CD14-positive monocyte (primary cell): ENCODE results near the gene SLC24A3. TPM values are rescaled to one million over a fixed set of nuclear protein-coding genes. Genes with fewer than 3 reads are reported as not detected.

Source experiments
- DNase-seq, 3 donors: peaks; one replicate each; pipeline ENCODE4 v3.0.0-alpha.2; 2011 to 2022
- H2AFZ ChIP-seq: 2 replicates; pipeline ENCODE4 v1.6.0; 2012; ENCODE audit warnings: mild to moderate bottlenecking, low read depth, low read length, inconsistent platforms; ENCODE audit not compliant: insufficient read depth, poor library complexity, severe bottlenecking
- H3K27ac ChIP-seq, 2 donors: 1 replicate in 1 of 2; 2 replicates in 1 of 2; pipeline ENCODE4 v1.5.1; 2012 to 2013; ENCODE audit warnings: low read length in 2 of 2, control low read depth in 1 of 2, inconsistent platforms in 1 of 2, low read depth in 1 of 2, mild to moderate bottlenecking in 1 of 2
- H3K27me3 ChIP-seq, 2 donors: one replicate each; pipeline versions ENCODE4 v1.6.0 to v1.6.1; 2011 to 2013; ENCODE audit warnings: low read length in 2 of 2; ENCODE audit not compliant: control insufficient read depth in 2 of 2, insufficient read depth in 2 of 2
- H3K36me3 ChIP-seq, 2 donors: replicated peaks in 1 of 2; 1 replicate in 1 of 2; 2 replicates in 1 of 2; pipeline versions ENCODE4 v1.5.1 to v1.6.1; 2012 to 2013; ENCODE audit warnings: low read length in 2 of 2, control low read depth in 1 of 2, inconsistent platforms in 1 of 2, mild to moderate bottlenecking in 1 of 2; ENCODE audit not compliant: insufficient read depth in 2 of 2, control insufficient read depth in 1 of 2
- H3K4me1 ChIP-seq, 2 donors: 1 replicate in 1 of 2; 2 replicates in 1 of 2; pipeline versions ENCODE4 v1.5.1 to v1.6.1; 2012 to 2013; ENCODE audit warnings: low read length in 2 of 2, control low read depth in 1 of 2, inconsistent platforms in 1 of 2, mild to moderate bottlenecking in 1 of 2, moderate library complexity in 1 of 2; ENCODE audit not compliant: insufficient read depth in 2 of 2, control insufficient read depth in 1 of 2
- H3K4me2 ChIP-seq: replicated peaks from 2 replicates; pipeline ENCODE3; 2012; ENCODE audit warnings: low read length, moderate library complexity, mild to moderate bottlenecking; ENCODE audit not compliant: poor library complexity, severe bottlenecking; ENCODE audit errors: extremely low read depth
- H3K4me3 ChIP-seq, 3 experiments: fragments of 200-600 bp in 1 of 3; sonication (generic) in 1 of 3; replicated peaks in 1 of 3; 1 replicate in 2 of 3; 2 replicates in 1 of 3; pipeline ENCODE4 v1.5.1; 2011 to 2013; ENCODE audit warnings: low read length in 3 of 3, mild to moderate bottlenecking in 3 of 3, control low read depth in 2 of 3, low read depth in 2 of 3, inconsistent platforms in 1 of 3, moderate library complexity in 1 of 3
- H3K79me2 ChIP-seq: 2 replicates; pipeline ENCODE4 v1.6.0; 2012; ENCODE audit warnings: mild to moderate bottlenecking, control low read depth, inconsistent platforms, low read length, moderate library complexity; ENCODE audit not compliant: insufficient read depth
- H3K9ac ChIP-seq: 2 replicates; pipeline ENCODE4 v1.6.0; 2017; ENCODE audit warnings: low read length, mild to moderate bottlenecking; ENCODE audit not compliant: insufficient read depth, poor library complexity, severe bottlenecking
- H3K9me3 ChIP-seq, 2 donors: replicated peaks in 1 of 2; 1 replicate in 1 of 2; 2 replicates in 1 of 2; pipeline versions ENCODE4 v1.5.1 to v1.6.1; 2012 to 2013; ENCODE audit warnings: low read length in 2 of 2, control low read depth in 1 of 2; ENCODE audit not compliant: control insufficient read depth in 1 of 2, insufficient read depth in 1 of 2
- H4K20me1 ChIP-seq: 2 replicates; pipeline ENCODE4 v1.6.0; 2012; ENCODE audit warnings: mild to moderate bottlenecking, low read length, control low read depth, moderate library complexity; ENCODE audit not compliant: insufficient read depth
- H3K27ac Mint-ChIP-seq, 7 donors: one replicate each; pipeline ENCODE4 v1.8.0; 2020; ENCODE audit warnings: mild to moderate bottlenecking in 7 of 7, mixed read lengths in 7 of 7, moderate library complexity in 6 of 7, inconsistent platforms in 2 of 7
- H3K27me3 Mint-ChIP-seq, 3 donors: one replicate each; pipeline ENCODE4 v1.8.0; 2021 to 2022; ENCODE audit warnings: low read depth in 3 of 3, mild to moderate bottlenecking in 3 of 3, mixed read lengths in 3 of 3, moderate library complexity in 3 of 3, inconsistent platforms in 1 of 3
- H3K36me3 Mint-ChIP-seq, 2 donors: one replicate each; pipeline ENCODE4 v1.8.0; 2020; ENCODE audit warnings: mixed read lengths in 2 of 2, inconsistent platforms in 1 of 2, mild to moderate bottlenecking in 1 of 2
- H3K4me1 Mint-ChIP-seq: one replicate; pipeline ENCODE4 v1.8.0; 2020; ENCODE audit warnings: mild to moderate bottlenecking, mixed read lengths
- H3K4me3 Mint-ChIP-seq, 2 donors: one replicate each; pipeline ENCODE4 v1.8.0; 2020; ENCODE audit warnings: mild to moderate bottlenecking in 2 of 2, mixed read lengths in 2 of 2, moderate library complexity in 1 of 2
- H3K9me3 Mint-ChIP-seq, 7 donors: one replicate each; pipeline ENCODE4 v1.8.0; 2020 to 2022; ENCODE audit warnings: mixed read lengths in 7 of 7, mild to moderate bottlenecking in 6 of 7, moderate library complexity in 6 of 7, inconsistent platforms in 2 of 7
- whole genome bisulfite sequencing: methylation state at CpG from one replicate; pipeline ENCODE4 v1.1.5; 2013; ENCODE audit warnings: missing lambda C conversion rate; ENCODE audit not compliant: insufficient coverage; 5-methylcytosine and 5-hydroxymethylcytosine counted together
- intact Hi-C, 2 donors: fragments of 100-400 bp; cut with micrococcal nuclease; formaldehyde crosslinking; loops; one replicate each; pipeline versions ENCODE4 v1.15.0 to v1.15.1; 2023
- polyA plus RNA-seq, 3 donors: library from polyadenylated mRNA; depleted of rRNA in 1 of 3; unstranded in 2 of 3; stranded (reverse) in 1 of 3; fragments of 300-500 nt in 2 of 3; fragments of >200 nt in 1 of 3; fragmentation: Illumina TruSeq in 2 of 3; gene quantifications; 1 replicate in 2 of 3; 2 replicates in 1 of 3; pipeline ENCODE4 v1.2.3, GENCODE V29; 2012 to 2021
- TF ChIP-seq, protein P1 (sequence below): fragments of 200-600 bp; IDR thresholded peaks from one replicate; pipeline ENCODE4 v1.8.0; 2022; ENCODE audit warnings: antibody characterized with exemption, mild to moderate bottlenecking

SLC24A3 gene
- polyA plus RNA-seq, 3 donors = 0.04 to 0.08 TPM; not detected in 1

DNA sequence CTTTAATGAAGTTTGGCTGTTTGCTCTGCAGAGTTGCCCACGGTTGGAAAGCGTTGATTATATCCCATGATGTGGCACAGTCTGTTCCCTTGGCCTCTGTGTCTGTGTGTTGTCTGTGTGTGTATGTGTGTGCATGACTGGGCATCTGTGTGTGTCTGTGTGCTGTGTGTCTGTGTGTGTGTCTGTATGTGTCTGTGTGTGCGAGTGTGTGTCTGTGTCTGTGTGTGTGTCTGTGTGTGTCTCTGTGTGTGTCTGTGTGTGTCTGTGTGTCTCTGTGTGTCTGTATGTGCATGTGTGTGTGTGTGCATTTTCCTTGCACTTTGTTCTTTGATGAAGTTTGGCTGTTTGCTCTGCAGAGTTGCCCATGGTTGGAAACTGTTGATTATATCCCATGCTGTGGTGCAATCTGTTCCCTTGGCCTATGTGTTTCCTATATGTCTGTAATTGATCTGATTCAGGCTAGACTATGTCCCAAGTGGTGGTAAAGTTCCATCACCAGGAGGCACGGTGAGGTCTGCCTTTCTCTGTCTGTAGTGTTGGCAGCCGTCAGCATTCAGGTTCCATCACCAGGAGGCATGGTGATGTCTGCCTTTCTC lies 467.6 kb downstream of the SLC24A3 start:
- Histone ChIP-seq H3K9ac (no peak overlapping the region), H3K9me3 (peaks cover 7 to 9% of the 10 kb centered on the region in 2 donors), H3K4me1 (peaks cover 4% of the 10 kb centered on the region in 2 donors), H3K36me3 (no peaks in the 10 kb centered on the region), H3K4me2 (no peak overlapping the region), H2AFZ (no peak overlapping the region), H3K79me2 (no peaks in the 10 kb centered on the region), H4K20me1 (no peaks in the 10 kb centered on the region), H3K27me3 (no peaks in the 10 kb centered on the region), H3K4me3 (no peak overlapping the region), H3K27ac (no peak overlapping the region)
- no peak overlapping the region for H3K4me3 Mint-ChIP-seq
- TF ChIP-seq, protein P1, sequence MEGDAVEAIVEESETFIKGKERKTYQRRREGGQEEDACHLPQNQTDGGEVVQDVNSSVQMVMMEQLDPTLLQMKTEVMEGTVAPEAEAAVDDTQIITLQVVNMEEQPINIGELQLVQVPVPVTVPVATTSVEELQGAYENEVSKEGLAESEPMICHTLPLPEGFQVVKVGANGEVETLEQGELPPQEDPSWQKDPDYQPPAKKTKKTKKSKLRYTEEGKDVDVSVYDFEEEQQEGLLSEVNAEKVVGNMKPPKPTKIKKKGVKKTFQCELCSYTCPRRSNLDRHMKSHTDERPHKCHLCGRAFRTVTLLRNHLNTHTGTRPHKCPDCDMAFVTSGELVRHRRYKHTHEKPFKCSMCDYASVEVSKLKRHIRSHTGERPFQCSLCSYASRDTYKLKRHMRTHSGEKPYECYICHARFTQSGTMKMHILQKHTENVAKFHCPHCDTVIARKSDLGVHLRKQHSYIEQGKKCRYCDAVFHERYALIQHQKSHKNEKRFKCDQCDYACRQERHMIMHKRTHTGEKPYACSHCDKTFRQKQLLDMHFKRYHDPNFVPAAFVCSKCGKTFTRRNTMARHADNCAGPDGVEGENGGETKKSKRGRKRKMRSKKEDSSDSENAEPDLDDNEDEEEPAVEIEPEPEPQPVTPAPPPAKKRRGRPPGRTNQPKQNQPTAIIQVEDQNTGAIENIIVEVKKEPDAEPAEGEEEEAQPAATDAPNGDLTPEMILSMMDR = no peak
- H3K4me1 Mint-ChIP-seq = peaks cover 8% of the 10 kb centered on the region
- H3K27me3 Mint-ChIP-seq = peaks cover under 1 to 2% (median 1%) of the 10 kb centered on the region in 3 donors
- 96% methylated on average over 5 of the region's 5 CpGs for WGBS
- intact Hi-C loops = no loop called here
- DNase-seq = no peak
- no peak overlapping the region for H3K27ac Mint-ChIP-seq
- peaks cover 10 to 19% (median 13%) of the 10 kb centered on the region in 7 donors for H3K9me3 Mint-ChIP-seq
- peaks cover 0 to under 1% of the 10 kb centered on the region in 2 donors for H3K36me3 Mint-ChIP-seq

DNA sequence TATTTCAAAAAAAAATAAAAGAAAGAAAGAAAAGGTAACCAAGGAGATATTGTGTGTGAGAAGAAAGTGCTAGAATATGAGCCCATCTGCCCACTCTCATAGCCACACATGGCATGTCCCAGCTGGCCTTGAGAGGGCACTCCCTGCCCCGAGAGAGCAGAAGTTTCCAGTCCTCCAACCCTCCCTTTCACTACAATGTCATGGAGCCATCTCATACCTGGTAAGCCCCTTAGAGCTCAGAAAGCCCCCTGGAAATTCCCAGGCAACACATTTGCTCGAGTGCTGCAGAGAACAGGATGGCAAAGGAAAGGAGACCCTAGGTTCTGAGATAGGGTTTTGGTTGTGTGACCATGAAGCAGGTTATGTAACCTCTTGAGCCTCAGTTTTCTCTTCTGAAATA lies 469.8 kb downstream of the SLC24A3 start:
- Histone ChIP-seq H3K27ac (no peak overlapping the region), H3K36me3 (no peaks in the 10 kb centered on the region), H3K4me1 (peaks cover 15 to 16% of the 10 kb centered on the region in 2 donors), H3K4me2 (no peak overlapping the region), H3K27me3 (no peaks in the 10 kb centered on the region), H3K9me3 (peaks cover 15 to 17% of the 10 kb centered on the region in 2 donors), H3K79me2 (no peaks in the 10 kb centered on the region), H2AFZ (no peak overlapping the region), H3K9ac (no peak overlapping the region), H3K4me3 (no peak overlapping the region), H4K20me1 (no peaks in the 10 kb centered on the region)
- Mint-ChIP-seq H3K27ac (no peak overlapping the region), H3K9me3 (peaks cover 17 to 31% (median 24%) of the 10 kb centered on the region in 7 donors), H3K4me1 (peaks cover 24% of the 10 kb centered on the region), H3K4me3 (no peak overlapping the region), H3K36me3 (peaks cover 3 to 7% of the 10 kb centered on the region in 2 donors), H3K27me3 (peaks cover 1 to 2% (median 2%) of the 10 kb centered on the region in 3 donors)
- DNase-seq = no peak
- intact Hi-C loops = no loop called here
- 92% methylated on average over 2 of the region's 2 CpGs for WGBS
- TF ChIP-seq, protein P1 = no peak
